HG03575 (cell line): ENCODE data around the gene SRP14.

Source experiments
- ATAC-seq: cut with Tn5 transposase; IDR thresholded peaks from one replicate; pipeline ENCODE4 v1.9.1; 2021; ENCODE audit not compliant: unreplicated experiment, insufficient number of reproducible peaks, low FRiP score; ENCODE audit errors: extremely low read depth

The SRP14 gene

DNA sequence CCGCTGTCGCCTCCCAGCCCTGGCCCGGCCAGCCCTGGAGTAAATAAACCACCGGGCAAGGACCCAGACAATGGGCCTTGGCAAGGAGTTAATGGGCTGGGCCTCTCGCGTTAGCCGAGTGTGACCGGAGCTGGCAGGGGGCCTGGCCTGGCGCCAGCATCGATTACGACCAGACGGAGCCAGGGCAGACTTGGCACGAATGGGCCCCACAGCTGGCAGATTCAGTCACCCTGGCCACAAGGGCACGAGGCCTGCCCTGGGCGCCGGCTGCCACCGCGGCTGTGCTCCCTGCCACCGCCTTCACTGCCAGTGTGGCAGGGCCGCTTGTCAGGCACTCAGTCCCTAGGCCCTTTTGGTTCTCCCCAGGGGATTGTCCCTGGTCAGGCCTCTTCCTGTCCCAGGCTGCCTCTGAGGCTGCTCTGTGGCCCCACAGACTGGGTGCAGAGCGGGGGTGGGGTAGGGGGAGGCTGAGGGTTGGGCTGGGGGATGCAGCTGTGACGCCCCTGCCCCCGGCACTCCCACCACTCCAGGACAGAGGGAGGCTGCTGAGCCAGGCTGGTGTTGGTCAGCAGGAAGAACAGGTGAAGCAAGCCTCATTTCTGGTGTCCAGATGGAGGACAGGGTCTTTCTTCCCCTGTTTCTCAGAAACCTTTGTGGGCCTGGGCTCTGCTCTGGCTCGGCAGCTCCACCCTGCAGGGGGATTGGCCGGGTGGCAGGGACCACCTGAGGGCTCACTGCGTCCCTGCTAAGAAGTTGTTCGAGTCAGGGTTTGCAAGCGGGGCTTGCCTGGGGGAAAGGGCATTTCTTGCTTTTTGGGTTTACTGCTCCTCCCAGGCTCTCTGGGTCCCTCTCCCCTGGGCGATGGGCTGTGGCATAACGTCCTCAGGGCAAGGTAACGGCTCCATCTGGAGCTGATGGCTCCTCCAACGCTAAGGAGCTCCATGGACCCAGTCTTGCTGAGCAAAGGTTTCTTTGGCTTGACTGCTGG lies 30.5 kb upstream of the SRP14 start:
- ATAC-seq, result no peak

- ATAC-seq, result no peak
Measured at GRCh38 chr15:40067921-40068624, 29.1 kb upstream of the SRP14 start.

DNA sequence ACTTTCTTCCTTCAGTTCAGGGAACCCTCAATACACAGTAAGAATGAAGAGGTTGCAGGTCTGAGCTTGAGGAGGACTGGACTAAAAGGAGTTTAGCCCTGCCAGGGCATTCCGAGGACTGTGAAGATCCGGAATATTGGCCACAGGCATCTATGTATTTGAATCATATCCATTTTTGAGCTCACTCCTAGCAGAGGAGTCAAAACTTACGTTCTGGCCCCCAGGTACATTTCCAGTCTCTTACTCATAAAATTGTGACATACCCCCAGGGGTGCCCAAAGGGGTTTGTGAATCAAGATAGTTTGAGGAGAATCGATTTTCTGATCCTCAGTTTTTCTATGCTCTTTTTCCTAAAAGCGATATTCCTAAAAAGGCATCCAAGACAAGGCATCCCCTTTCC lies 27.6 kb upstream of the SRP14 start:
- ATAC-seq, result no peak

- ATAC-seq, result no peak
Measured at GRCh38 chr15:40065166-40065565, 26.2 kb upstream of the SRP14 start.

GRCh38 chr15:40064231-40064894 lies 25.4 kb upstream of the SRP14 start:
- ATAC-seq, result no peak

- no peak for ATAC-seq
Measured at GRCh38 chr15:40063563-40064011, 24.6 kb upstream of the SRP14 start.

GRCh38 chr15:40062816-40063562 lies 24.0 kb upstream of the SRP14 start:
- ATAC-seq, result no peak

GRCh38 chr15:40061212-40061901 lies 22.4 kb upstream of the SRP14 start:
- no peak for ATAC-seq

DNA sequence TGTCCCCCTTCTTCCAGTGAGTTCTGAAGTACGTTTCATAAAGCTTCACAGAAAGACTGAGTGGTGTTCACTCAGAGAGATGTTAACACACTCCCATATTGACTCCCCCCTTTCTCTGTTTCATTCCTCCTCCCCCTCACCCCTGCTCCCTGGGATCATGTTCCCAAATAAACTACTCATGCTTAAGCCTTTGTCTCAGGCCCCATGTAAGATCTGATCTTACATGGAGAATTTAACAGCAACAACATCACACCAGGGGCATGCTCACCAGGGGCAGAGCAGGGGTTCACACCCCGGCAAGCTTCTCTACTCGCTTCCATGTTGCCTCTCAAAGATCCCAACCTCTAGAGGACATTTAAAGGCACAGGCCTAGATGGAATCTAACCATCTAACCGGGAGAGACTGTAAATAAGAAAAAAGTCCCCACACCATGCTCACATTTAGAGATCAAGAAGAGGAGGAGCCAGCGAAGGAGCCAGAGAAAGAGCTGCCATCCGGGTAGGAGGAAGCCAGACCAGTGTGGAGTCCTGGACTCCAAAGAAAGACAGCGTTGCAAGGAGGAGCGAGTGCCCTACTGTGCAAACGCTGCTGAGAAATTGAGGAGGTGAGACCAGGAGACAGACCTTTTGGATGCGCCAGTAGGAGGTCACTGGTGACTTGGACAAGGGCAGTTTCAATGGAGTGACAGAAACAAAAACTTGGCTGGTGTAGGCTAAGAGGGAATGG lies 21.4 kb upstream of the SRP14 start:
- no peak for ATAC-seq

DNA sequence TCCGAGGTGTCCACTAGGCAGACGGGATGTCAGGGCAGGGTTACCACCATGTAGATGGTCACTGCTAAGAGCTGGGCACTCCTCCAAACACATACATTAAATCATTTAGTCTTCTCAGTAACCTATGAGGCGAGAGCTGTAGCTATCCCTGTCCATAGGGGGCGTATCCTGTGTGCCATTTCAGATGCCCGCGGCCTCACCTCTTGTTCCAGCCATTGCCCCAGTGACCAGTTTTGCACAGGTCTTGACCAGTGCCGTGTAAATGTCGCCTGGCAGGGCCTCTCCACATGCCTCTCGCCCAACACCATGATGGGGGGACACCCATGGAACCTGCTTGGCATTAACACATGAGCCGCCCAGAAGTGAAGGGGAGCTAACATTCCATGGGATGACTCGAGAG lies 20.8 kb upstream of the SRP14 start:
- no peak for ATAC-seq

GRCh38 chr15:40058476-40059140 lies 19.6 kb upstream of the SRP14 start:
- no peak for ATAC-seq

DNA sequence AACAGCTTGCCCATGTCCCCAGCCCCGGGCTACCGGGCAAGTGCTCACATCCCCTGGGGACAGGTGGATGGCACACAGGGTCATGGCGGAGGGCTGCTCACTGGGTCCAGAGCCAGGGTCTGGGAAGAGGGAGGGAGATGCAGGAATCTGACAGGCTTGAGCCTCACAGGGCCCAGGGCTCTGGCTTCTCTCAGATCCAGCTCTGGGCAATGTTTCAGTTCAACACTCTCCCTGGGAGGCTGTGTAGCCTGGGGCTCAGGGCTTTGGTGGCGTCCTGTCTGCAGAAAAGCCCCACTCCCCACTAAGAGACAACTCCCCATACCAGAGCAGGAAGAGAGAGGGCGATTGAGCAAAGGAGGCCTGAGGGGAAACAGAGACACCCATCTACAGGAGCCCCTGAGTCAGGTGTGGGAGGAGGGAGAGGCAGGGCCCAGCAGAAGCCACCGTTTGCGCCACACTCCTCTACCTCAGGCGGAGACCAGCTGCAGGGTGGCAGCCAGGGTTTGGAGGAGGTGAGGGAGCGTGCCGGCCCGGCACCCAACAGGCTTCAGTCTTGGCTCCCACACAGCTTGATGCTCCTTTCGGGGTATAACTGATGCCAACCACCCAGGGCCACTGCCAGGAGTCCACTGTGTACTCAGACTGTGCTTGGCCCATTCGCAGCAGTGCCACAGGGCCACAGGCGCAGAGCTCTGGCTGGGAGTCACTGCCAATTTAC lies 16.8 kb upstream of the SRP14 start:
- no peak for ATAC-seq

GRCh38 chr15:40054855-40055575 lies 16.0 kb upstream of the SRP14 start:
- no peak for ATAC-seq

DNA sequence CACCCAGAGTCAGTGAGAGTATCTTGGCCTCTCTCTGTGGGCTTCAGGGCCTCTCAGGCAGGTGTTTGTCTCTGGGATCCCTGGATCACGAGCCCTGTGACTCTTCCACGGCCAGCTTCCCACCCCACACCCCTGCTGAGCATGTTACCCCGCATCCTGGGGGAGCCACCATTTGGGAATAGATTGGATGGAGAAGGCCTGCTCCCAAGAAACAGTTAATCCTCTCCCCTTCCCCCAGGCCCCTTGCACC lies 15.5 kb upstream of the SRP14 start:
- no peak for ATAC-seq

- no peak for ATAC-seq
Measured at GRCh38 chr15:40053831-40054604, 15.0 kb upstream of the SRP14 start.
